22Rv1 (cell line): ENCODE data around the gene PNMA6F.

Experiments
- H3K27ac ChIP-seq: fragments of 450-650 bp; 2 replicates; pipeline ENCODE4 v1.5.1; 2017
- ZFX ChIP-seq: fragments of 450-650 bp; IDR thresholded peaks from 2 replicates; pipeline ENCODE4 v1.6.1; 2017; ENCODE audit warnings: antibody characterized with exemption, borderline replicate concordance
- TF ChIP-seq, protein P1 (sequence below): fragments of 450-650 bp; IDR thresholded peaks from 2 replicates; pipeline ENCODE4 v1.5.1; 2017; ENCODE audit warnings: mild to moderate bottlenecking

Gene PNMA6F

DNA sequence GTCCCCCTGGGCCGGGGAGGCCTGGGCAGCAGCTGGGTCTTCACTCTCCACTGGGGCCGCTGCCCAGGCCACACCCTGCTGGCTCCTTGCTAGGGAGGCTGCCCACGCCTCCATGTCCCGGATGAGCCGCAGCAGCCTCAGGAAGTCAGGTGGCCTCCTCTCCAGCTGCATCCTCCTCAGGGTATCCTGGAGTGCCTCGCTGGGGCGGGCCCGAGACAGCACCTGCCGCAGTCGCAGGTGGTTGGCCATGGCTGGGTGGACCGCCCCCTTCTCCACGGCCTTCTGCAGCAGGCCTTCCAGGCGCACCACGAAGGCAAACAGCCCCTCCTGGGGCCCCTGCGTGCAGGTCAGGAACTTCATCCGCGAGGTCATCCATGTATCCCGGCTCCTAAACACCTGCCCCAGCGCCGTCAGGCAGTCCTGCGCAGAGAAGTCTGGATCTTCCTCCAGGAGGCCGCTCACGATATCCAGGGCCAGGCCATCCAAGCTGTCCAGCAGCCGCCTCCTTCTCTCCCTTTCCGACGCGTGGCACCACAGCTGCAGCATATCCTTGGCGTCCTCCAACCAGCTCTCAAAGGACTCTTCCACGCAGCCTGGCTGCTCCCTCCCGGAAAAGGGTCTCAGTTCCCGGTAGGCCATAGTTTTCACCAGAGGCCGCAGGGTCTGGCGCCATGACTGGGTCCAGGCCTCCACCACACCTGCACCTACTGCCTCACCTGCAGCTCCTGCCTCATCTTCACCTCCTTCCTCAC, 2.1 kb downstream of the PNMA6F start:
- TF ChIP-seq, protein P1, sequence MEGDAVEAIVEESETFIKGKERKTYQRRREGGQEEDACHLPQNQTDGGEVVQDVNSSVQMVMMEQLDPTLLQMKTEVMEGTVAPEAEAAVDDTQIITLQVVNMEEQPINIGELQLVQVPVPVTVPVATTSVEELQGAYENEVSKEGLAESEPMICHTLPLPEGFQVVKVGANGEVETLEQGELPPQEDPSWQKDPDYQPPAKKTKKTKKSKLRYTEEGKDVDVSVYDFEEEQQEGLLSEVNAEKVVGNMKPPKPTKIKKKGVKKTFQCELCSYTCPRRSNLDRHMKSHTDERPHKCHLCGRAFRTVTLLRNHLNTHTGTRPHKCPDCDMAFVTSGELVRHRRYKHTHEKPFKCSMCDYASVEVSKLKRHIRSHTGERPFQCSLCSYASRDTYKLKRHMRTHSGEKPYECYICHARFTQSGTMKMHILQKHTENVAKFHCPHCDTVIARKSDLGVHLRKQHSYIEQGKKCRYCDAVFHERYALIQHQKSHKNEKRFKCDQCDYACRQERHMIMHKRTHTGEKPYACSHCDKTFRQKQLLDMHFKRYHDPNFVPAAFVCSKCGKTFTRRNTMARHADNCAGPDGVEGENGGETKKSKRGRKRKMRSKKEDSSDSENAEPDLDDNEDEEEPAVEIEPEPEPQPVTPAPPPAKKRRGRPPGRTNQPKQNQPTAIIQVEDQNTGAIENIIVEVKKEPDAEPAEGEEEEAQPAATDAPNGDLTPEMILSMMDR = no peak
- no peak for TF ChIP-seq ZFX
- no peak overlapping the region for H3K27ac ChIP-seq

DNA sequence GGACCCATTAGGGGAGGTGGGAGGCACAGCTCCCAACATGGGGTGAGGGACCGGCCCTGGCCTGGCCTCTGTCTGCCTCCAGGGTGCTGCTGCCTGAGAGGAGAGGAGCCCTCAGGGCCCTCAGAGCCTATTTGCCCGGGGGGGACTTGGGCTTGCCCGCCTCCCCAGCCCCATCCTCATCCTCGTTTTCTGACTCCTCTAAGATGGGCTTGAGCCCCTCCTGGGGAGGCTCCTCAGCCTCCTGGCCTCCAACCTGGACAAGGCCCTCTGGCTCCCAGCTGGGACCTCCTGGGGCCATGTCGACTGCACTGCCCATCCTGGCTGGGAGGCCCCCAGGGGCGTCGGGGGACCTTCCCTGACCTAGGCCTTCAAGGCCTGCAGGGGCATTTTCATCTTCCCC, 2.8 kb downstream of the PNMA6F start:
- no peak overlapping the region for H3K27ac ChIP-seq

DNA sequence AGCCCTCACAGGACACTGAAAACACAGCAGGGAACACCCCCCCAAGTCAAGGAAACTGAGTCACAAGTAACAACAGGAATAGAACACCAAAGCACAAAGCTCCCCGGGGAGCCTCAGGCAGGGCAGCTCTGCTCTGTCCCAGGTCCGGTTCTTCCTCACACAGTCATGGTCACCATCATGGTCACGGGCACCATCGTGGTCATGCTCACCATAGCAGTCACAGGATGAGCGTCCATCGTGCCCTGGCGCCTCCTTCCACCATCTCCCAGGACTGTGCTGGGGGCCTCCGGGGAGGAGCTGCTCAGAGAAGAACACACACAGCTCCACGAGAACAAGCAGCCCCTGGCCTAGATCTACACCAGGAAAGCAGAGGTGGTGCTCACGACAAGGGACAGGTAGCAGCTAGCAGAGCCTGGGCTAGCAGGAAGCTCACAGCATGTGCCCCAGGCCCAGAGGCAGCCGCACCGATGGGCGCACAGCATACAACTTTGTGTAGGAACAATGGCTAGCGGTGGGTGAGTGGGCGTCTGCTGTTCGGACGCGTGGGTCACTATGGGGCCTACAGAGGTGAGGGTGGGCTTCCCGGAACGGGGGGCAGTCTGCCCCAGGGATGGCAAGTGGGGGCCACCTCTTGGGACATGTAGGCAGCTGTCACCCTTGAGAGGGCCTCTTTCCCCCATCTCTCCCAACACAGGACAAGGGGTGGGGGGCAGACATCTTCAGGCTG, 3.4 kb downstream of the PNMA6F start:
- no peak overlapping the region for H3K27ac ChIP-seq
- TF ChIP-seq ZFX = no peak
- TF ChIP-seq, protein P1 = no peak

More for the DNA sequence above, 2.8 kb downstream of the PNMA6F start:
- TF ChIP-seq, protein P1 = no peak
- no peak for TF ChIP-seq ZFX

- TF ChIP-seq, protein P1 = no peak
- no peak for TF ChIP-seq ZFX
These were observed 4.3 kb downstream of the PNMA6F start for GRCh38 chrX:153317306-153317705.

DNA sequence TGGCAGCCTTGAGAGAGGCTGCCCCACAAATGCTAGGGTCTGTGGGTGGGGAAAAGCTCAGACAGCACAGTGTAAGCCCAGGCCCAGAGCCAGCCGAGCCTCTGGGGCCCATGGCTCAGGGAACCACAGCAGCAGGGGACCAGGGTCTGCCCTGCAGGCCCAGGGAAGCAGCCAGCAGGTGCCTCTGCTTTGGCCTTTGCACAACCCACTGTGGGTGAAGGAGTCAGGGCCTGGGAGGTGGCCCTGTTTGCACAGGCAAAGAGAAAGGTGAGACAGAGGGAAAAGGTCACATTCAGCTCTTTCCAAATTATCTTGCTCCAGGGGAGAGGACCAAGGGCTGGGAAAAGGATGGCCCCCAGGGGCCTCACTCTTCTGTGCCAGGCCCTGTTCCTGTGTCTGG, 8.7 kb downstream of the PNMA6F start:
- no peak for TF ChIP-seq ZFX
- TF ChIP-seq, protein P1 = no peak

More at GRCh38 chrX:153317306-153317705, 4.3 kb downstream of the PNMA6F start:
- H3K27ac ChIP-seq = no peak overlapping the region

GRCh38 chrX:153312041-153312440, 9.5 kb downstream of the PNMA6F start:
- TF ChIP-seq, protein P1 = no peak
- TF ChIP-seq ZFX = no peak
- no peak overlapping the region for H3K27ac ChIP-seq

More for the DNA sequence above, 8.7 kb downstream of the PNMA6F start:
- no peak overlapping the region for H3K27ac ChIP-seq

DNA sequence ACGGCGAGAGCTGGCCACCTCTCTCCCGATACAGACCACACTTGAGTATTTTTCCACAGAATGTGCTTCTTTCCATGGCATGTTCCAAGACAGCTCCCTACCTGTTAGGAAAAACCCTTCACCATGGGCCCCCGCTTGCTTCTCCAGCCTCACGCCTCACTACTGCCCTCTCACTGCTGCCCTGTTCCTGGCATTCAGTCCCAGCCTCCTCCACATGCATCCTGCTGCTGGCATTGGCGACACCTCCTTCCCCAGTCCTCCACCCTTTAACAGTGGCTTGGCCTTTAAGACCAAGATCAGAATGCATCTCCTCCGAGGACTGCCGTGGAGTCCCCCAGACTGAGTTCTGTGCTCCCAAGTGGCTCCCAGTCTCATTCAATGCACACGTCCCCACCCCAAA, 10.7 kb downstream of the PNMA6F start:
- TF ChIP-seq ZFX = no peak
- TF ChIP-seq, protein P1 = no peak
- H3K27ac ChIP-seq = no peak overlapping the region
